Epithelial cell of esophagus (primary cell): Measurements from ENCODE around the gene TMEM269.
"Not testable (repeated sequence)": the region's sequence is repeated elsewhere in the genome, so short reads cannot be mapped to it uniquely, and the experiment has no call there.

Experiments
- DNase-seq: peaks from one replicate; pipeline ENCODE4 v3.0.0; 2010; ENCODE audit warnings: low read depth
- H3K4me3 ChIP-seq: 2 replicates; pipeline ENCODE4 v1.5.1; 2011; ENCODE audit warnings: mild to moderate bottlenecking, low read length, control low read depth
- TF ChIP-seq, protein P1 (sequence below): IDR thresholded peaks from 2 replicates; pipeline ENCODE4 v1.5.1; 2011; ENCODE audit warnings: low read depth, mild to moderate bottlenecking, low read length, control low read depth, inconsistent platforms; ENCODE audit not compliant: insufficient read depth; ENCODE audit errors: missing control alignments

TMEM269 gene

DNA sequence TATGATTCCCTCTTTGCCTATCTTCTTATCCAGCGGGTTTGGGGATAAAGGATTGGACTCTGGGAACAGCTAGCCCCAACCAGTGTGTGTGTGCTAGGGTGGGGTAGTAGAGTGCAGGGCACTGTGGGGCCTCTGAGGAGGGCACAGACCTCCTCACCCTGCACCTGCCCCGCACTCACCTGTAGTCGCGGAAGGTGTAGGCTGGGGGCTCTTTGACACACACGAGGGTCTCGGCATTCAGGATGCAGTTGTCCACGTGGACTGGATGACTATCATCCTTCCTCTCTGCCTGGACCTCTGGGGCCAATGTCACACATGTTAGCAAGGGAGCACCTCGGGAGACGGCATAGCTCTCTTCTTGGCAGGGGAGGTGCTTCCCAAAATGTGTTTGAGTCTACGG, 36.8 kb upstream of the TMEM269 start:
- TF ChIP-seq, protein P1, sequence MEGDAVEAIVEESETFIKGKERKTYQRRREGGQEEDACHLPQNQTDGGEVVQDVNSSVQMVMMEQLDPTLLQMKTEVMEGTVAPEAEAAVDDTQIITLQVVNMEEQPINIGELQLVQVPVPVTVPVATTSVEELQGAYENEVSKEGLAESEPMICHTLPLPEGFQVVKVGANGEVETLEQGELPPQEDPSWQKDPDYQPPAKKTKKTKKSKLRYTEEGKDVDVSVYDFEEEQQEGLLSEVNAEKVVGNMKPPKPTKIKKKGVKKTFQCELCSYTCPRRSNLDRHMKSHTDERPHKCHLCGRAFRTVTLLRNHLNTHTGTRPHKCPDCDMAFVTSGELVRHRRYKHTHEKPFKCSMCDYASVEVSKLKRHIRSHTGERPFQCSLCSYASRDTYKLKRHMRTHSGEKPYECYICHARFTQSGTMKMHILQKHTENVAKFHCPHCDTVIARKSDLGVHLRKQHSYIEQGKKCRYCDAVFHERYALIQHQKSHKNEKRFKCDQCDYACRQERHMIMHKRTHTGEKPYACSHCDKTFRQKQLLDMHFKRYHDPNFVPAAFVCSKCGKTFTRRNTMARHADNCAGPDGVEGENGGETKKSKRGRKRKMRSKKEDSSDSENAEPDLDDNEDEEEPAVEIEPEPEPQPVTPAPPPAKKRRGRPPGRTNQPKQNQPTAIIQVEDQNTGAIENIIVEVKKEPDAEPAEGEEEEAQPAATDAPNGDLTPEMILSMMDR = no peak
- no peak for DNase-seq
- H3K4me3 ChIP-seq = no peak overlapping the region

DNA sequence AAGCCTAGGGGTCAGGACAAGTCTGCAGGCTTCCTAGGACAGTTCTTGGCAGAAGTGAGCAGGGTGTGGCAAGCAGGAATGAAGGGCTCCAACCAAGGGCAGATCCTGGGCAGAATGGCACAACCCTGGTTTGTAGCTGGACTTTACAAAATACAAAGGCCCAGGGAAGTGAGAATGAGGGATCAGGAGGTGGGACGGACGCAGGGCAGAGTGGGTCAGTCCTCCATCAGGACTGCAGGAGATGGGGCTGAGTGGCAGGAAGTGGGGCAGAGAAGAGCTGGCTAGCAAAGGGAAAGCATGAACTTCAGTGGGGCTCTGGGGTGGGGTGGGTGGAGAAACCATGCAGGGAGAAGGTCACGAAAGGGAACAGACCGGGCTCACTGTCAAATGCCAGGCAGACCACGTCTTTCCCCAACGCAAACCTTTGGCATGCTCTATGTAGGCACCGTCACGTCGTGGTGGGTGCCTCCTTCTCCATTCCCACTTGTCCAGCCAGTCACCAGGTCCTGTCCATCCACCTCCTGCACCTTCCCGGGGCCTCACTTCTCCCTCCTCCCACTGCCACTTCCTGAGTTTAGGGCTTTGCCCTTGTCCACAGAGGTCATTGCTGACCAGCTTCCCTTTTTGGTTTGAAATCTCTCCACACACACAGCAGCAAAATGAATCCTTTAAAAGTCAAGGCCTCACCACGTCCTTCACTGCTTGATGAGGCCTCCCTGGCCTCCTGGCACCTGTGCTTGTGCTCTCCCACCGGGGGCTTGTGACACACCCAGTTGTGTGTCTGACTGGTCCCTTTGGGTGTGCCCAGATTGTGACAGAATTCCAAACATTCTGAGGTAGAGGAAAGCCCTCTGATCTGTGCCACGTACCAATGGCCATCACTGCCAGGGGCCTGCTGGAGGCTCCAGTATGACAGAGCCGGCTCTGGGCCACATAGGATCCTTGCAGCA, 36.1 kb upstream of the TMEM269 start:
- TF ChIP-seq, protein P1 = no peak
- no peak for DNase-seq
- H3K4me3 ChIP-seq = no peak overlapping the region

DNA sequence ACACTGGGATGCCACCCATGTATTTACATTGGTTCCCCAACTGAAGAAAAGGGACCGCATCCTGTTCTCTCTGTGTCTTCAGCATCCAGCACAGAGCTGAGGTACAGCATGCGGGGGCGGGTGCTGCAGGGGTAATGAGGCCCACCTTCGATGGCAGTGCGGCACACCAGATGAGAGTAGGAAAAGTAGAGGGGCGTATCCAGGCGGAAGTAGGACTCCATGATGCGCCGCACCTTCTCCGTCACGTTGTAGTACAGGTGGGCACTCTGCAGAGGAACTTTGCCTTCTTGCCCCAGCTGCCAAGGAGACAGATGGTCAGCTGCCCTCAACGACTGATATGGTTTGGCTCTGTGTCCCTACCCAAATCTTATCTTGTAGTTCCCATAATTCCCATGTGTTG, 34.8 kb upstream of the TMEM269 start:
- TF ChIP-seq, protein P1 = no peak
- H3K4me3 ChIP-seq = no peak overlapping the region
- DNase-seq = no peak

- DNase-seq, H3K4me3 ChIP-seq: not testable (repeated sequence)
These were observed 33.2 kb upstream of the TMEM269 start for GRCh38 chr1:42751511-42752070.

- no peak overlapping the region for H3K4me3 ChIP-seq
- no peak for DNase-seq
- TF ChIP-seq, protein P1 = no peak
These were observed 32.5 kb upstream of the TMEM269 start for GRCh38 chr1:42752284-42752683.

DNA sequence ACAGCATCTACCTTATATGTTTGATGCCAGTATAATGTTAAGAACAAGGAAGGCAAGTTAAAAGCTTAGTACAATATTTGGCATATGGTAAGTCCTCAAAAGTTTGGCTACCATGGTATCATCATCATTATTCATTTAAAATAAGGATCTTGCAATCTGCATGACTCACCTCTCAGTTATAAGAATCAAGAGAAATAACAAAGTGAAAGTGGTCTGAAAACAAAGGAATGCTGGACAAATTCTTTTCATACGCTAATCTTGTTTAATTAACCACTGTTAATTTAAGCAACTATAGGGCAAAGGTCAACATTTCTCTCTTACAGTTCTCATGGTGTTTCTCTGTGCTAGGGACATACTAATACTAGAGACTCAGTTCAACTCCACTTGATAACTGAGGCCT, 31.7 kb upstream of the TMEM269 start:
- peak; percentile 51 for DNase-seq
- H3K4me3 ChIP-seq = no peak overlapping the region
- TF ChIP-seq, protein P1 = no peak

GRCh38 chr1:42756956-42757891, 27.6 kb upstream of the TMEM269 start:
- DNase-seq = peak; percentile 72
- no peak overlapping the region for H3K4me3 ChIP-seq

More at GRCh38 chr1:42756956-42757891, 27.6 kb upstream of the TMEM269 start:
- TF ChIP-seq, protein P1 = peak; percentile 85
